Measurements from ENCODE around the gene DGKQ. TPM values are rescaled to one million over a fixed set of nuclear protein-coding genes. Genes with fewer than 3 reads are reported as not detected.

The DGKQ gene
- total and polyA plus RNA-seq, 3 donors from 2014 or later: 10.8 to 22.7 (median 20.7) TPM

- DNase-seq: peak; percentile 85
- H3K4me1 ChIP-seq: peaks cover 12% of the 10 kb centered on the region
- peak within 1 kb of the TSS in 1 of 2 donors; percentile 45 for H3K27ac ChIP-seq
- 2% methylated on average over 12 to 23 of the region's 69 CpGs for WGBS, 2 donors
- TF ChIP-seq POLR2A (IDR thresholded peaks at IDR 0.05) (no peak), CTCF (IDR thresholded peaks at IDR 0.05) (peak in 2 of 3 experiments; percentile 22 to 31)
- no peaks in the 10 kb centered on the region for H3K36me3 ChIP-seq (ENCODE audit: low read depth, missing control alignments)
- H3K9me3 ChIP-seq: no peaks in the 10 kb centered on the region
- intact Hi-C loops (cut with DNase I; ENCODE audit: low total_unique reads): no loop called here
- H3K4me3 ChIP-seq: peak within 1 kb of the TSS; percentile 62 to 63
- H3K27me3 ChIP-seq: no peaks in the 10 kb centered on the region
These were observed 13.7 kb upstream of the DGKQ start, which contains the start of gene IDUA for GRCh38 chr4:986879-987623. Gene IDUA (plus strand): TSS chr4:987044. CDS start chr4:987085, 41 bp downstream.

GRCh38 chr4:986428-986878 lies 13.1 kb upstream of the DGKQ start:
- Histone ChIP-seq H3K27ac (peak overlapping the region in 1 of 2 donors; percentile 45), H3K36me3 (ENCODE audit: low read depth, missing control alignments) (no peaks in the 10 kb centered on the region), H3K4me1 (peaks cover 12% of the 10 kb centered on the region), H3K9me3 (no peaks in the 10 kb centered on the region), H3K27me3 (no peaks in the 10 kb centered on the region), H3K4me3 (peak overlapping the region; percentile 62 to 63)
- intact Hi-C loops (cut with DNase I; ENCODE audit: low total_unique reads): no loop called here
- no peak for DNase-seq
- WGBS, 2 donors: 1 to 2% methylated on average over 14 of the region's 14 CpGs
- TF ChIP-seq CTCF (IDR thresholded peaks at IDR 0.05) (no peak), POLR2A (IDR thresholded peaks at IDR 0.05) (no peak)

- TF ChIP-seq CTCF (IDR thresholded peaks at IDR 0.05) (no peak), POLR2A (IDR thresholded peaks at IDR 0.05) (no peak)
- Histone ChIP-seq H3K4me3 (no peak overlapping the region), H3K4me1 (peaks cover 12% of the 10 kb centered on the region), H3K27ac (no peak overlapping the region), H3K27me3 (no peaks in the 10 kb centered on the region), H3K9me3 (no peaks in the 10 kb centered on the region), H3K36me3 (ENCODE audit: low read depth, missing control alignments) (no peaks in the 10 kb centered on the region)
- WGBS, 2 donors: 79 to 85% methylated on average over 18 to 23 of the region's 23 CpGs
- DNase-seq: no peak
- intact Hi-C loops (cut with DNase I; ENCODE audit: low total_unique reads): no loop called here
These were observed 11.9 kb upstream of the DGKQ start for GRCh38 chr4:985123-985830.

- Histone ChIP-seq H3K9me3 (no peaks in the 10 kb centered on the region), H3K27me3 (no peaks in the 10 kb centered on the region), H3K4me1 (peaks cover 12% of the 10 kb centered on the region), H3K27ac (no peak overlapping the region), H3K36me3 (ENCODE audit: low read depth, missing control alignments) (no peaks in the 10 kb centered on the region), H3K4me3 (no peak overlapping the region)
- DNase-seq: no peak
- intact Hi-C loops (cut with DNase I; ENCODE audit: low total_unique reads): no loop called here
- 90 to 92% methylated on average over 15 of the region's 15 CpGs for WGBS, 2 donors
- no peak for TF ChIP-seq CTCF (IDR thresholded peaks at IDR 0.05)
- TF ChIP-seq POLR2A (IDR thresholded peaks at IDR 0.05): no peak
These were observed 11.1 kb upstream of the DGKQ start for GRCh38 chr4:984336-985054.
